ENCODE results near the gene UBTFL1. TPM values are rescaled to one million over a fixed set of nuclear protein-coding genes. Genes with fewer than 3 reads are reported as not detected.

Gene UBTFL1
- total RNA-seq, 1 experiment from 2014 or later, result not detected

- Mint-ChIP-seq H3K27ac (ENCODE audit: unreplicated experiment) (no peak overlapping the region), H3K4me3 (ENCODE audit: low read depth, unreplicated experiment) (no peak overlapping the region), H3K9me3 (ENCODE audit: low read depth, unreplicated experiment) (no peaks in the 10 kb centered on the region), H3K4me1 (ENCODE audit: low read depth, unreplicated experiment) (no peaks in the 10 kb centered on the region), H3K27me3 (ENCODE audit: unreplicated experiment) (no peaks in the 10 kb centered on the region), H3K36me3 (ENCODE audit: insufficient read depth, unreplicated experiment) (no peaks in the 10 kb centered on the region)
- TF ChIP-seq CTCF (IDR thresholded peaks at IDR 0.05; ENCODE audit: unreplicated experiment), result no peak
- intact Hi-C loops (cut with micrococcal nuclease; ENCODE audit: unreplicated experiment), result no loop called here
- CTCF ChIA-PET, result no interaction called here
- no peak for DNase-seq
- BruUV-seq (replicated peaks), result no TSS peak
Measured at GRCh38 chr11:90124946-90125345, 39.2 kb downstream of the UBTFL1 start.

GRCh38 chr11:90133560-90134477, 48.1 kb downstream of the UBTFL1 start:
- TF ChIP-seq CTCF (IDR thresholded peaks at IDR 0.05; ENCODE audit: unreplicated experiment), result no peak
- Mint-ChIP-seq H3K36me3 (ENCODE audit: insufficient read depth, unreplicated experiment) (peaks cover 10% of the 10 kb centered on the region), H3K4me1 (ENCODE audit: low read depth, unreplicated experiment) (peaks cover 9% of the 10 kb centered on the region), H3K27me3 (ENCODE audit: unreplicated experiment) (no peaks in the 10 kb centered on the region), H3K27ac (ENCODE audit: unreplicated experiment) (no peak overlapping the region), H3K4me3 (ENCODE audit: low read depth, unreplicated experiment) (peak overlapping the region; percentile 68), H3K9me3 (ENCODE audit: low read depth, unreplicated experiment) (no peaks in the 10 kb centered on the region)
- CTCF ChIA-PET, result interaction anchor here (0.9 kb wide), 1 partner anchor 18 kb away, joined by 3 read pairs; no protein-coding TSS in a partner anchor
- no peak for DNase-seq
- intact Hi-C loops (cut with micrococcal nuclease; ENCODE audit: unreplicated experiment), result no loop called here
- no TSS peak for BruUV-seq (replicated peaks)

GRCh38 chr11:90134478-90135003, 48.8 kb downstream of the UBTFL1 start, which contains the start of gene NAALAD2:
Gene NAALAD2 (plus strand): TSS chr11:90134663. CDS start chr11:90134759, 96 bp downstream.
- CTCF ChIA-PET, result interaction anchor here (0.9 kb wide), 1 partner anchor 19 kb away, joined by 3 read pairs; no protein-coding TSS in a partner anchor
- intact Hi-C loops (cut with micrococcal nuclease; ENCODE audit: unreplicated experiment), result no loop called here

GRCh38 chr11:90135016-90135415, 49.3 kb downstream of the UBTFL1 start:
- H3K36me3 Mint-ChIP-seq (ENCODE audit: insufficient read depth, unreplicated experiment), result peaks cover 10% of the 10 kb centered on the region
- TF ChIP-seq CTCF (IDR thresholded peaks at IDR 0.05; ENCODE audit: unreplicated experiment), result no peak
- H3K27ac Mint-ChIP-seq (ENCODE audit: unreplicated experiment), result no peak overlapping the region
- CTCF ChIA-PET, result interaction anchor here (0.9 kb wide), 1 partner anchor 19 kb away, joined by 3 read pairs; no protein-coding TSS in a partner anchor
- no TSS peak for BruUV-seq (replicated peaks)
- intact Hi-C loops (cut with micrococcal nuclease; ENCODE audit: unreplicated experiment), result no loop called here
- no peak for DNase-seq
- no peaks in the 10 kb centered on the region for H3K27me3 Mint-ChIP-seq (ENCODE audit: unreplicated experiment)
- H3K9me3 Mint-ChIP-seq (ENCODE audit: low read depth, unreplicated experiment), result no peaks in the 10 kb centered on the region
- H3K4me3 Mint-ChIP-seq (ENCODE audit: low read depth, unreplicated experiment), result peak overlapping the region; percentile 68
- peaks cover 9% of the 10 kb centered on the region for H3K4me1 Mint-ChIP-seq (ENCODE audit: low read depth, unreplicated experiment)

More at GRCh38 chr11:90134478-90135003, 48.8 kb downstream of the UBTFL1 start, which contains the start of gene NAALAD2:
- no peak for TF ChIP-seq CTCF (IDR thresholded peaks at IDR 0.05; ENCODE audit: unreplicated experiment)
- Mint-ChIP-seq H3K27ac (ENCODE audit: unreplicated experiment) (no peak within 1 kb of the TSS), H3K4me3 (ENCODE audit: low read depth, unreplicated experiment) (peak within 1 kb of the TSS; percentile 68), H3K4me1 (ENCODE audit: low read depth, unreplicated experiment) (peaks cover 9% of the 10 kb centered on the region), H3K27me3 (ENCODE audit: unreplicated experiment) (no peaks in the 10 kb centered on the region), H3K36me3 (ENCODE audit: insufficient read depth, unreplicated experiment) (peaks cover 10% of the 10 kb centered on the region), H3K9me3 (ENCODE audit: low read depth, unreplicated experiment) (no peaks in the 10 kb centered on the region)
- peak; percentile 18 for DNase-seq
- BruUV-seq (replicated peaks), result no TSS peak

Other genes with a start within 250 kb of the UBTFL1 start
- not detected in 2 replicates for gene TRIM64B, start 207.5 kb upstream of the UBTFL1 start, total RNA-seq (2022)
- gene TRIM49D1, start 163.7 kb upstream of the UBTFL1 start, total RNA-seq (2022), result not detected in 2 replicates
- gene TRIM49D2, start 161.9 kb upstream of the UBTFL1 start, total RNA-seq (2022), result not detected in 2 replicates
- gene TRIM64, start 119.9 kb upstream of the UBTFL1 start, total RNA-seq (2022), result not detected in 2 replicates
- not detected in 2 replicates for gene TRIM49C, start 54.8 kb upstream of the UBTFL1 start, total RNA-seq (2022)
- gene NAALAD2, start 48.7 kb downstream of the UBTFL1 start, total RNA-seq (2022), result 0.22 and 0.38 TPM in 2 replicates
- 73.5 and 78.9 TPM in 2 replicates for gene CHORDC1, start 137.1 kb downstream of the UBTFL1 start, total RNA-seq (2022)